ENCODE measurements around the gene SEC14L2. TPM values are rescaled to one million over a fixed set of nuclear protein-coding genes. Genes with fewer than 3 reads are reported as not detected.
"Not testable (repeated sequence)": the region's sequence is repeated elsewhere in the genome, so short reads cannot be mapped to it uniquely, and the experiment has no call there.

SEC14L2 gene
- total and polyA plus RNA-seq, 2 donors (not counting 3 experiments of a cell fraction or from before 2014, with no cell fraction given), result 22.5 to 28.8 TPM

GRCh38 chr22:30402028-30402765 is 5.4 kb downstream of the SEC14L2 start:
- peaks cover 12% of the 10 kb centered on the region for H3K4me1 ChIP-seq (ENCODE audit: control insufficient read depth, extremely low read depth, insufficient read depth, low read length)
- FAIRE-seq, result no peak
- peaks cover 43% of the 10 kb centered on the region for H3K79me2 ChIP-seq (ENCODE audit: control insufficient read depth, insufficient read depth, low read length)
- intact Hi-C loops (cut with micrococcal nuclease), result no loop called here
- no peak overlapping the region for H3K4me3 ChIP-seq (replicated peaks in 1 of 3; ENCODE audit: insufficient read depth in 1 of 3, low read depth in 1 of 3, low read length in 3 of 3)
- DNase-seq (ENCODE audit: low read depth, low spot score), result no peak
- H3K27ac ChIP-seq (ENCODE audit: insufficient read depth, low read depth, low read length), result no peak overlapping the region
- ChIA-PET POLR2A (interaction anchor here (0.7 kb wide), 1 partner anchor 29 kb away, joined by 3 read pairs; no protein-coding TSS in a partner anchor), CTCF (interaction anchor here (0.7 to 1.8 kb wide), 4 partner anchors 15 to 24 kb away, joined by 3 to 5 read pairs (median 4); partner anchors contain the start of gene RNF215)
- no peaks in the 10 kb centered on the region for H3K27me3 ChIP-seq (ENCODE audit: control insufficient read depth in 2 of 2, insufficient read depth in 2 of 2, low read length in 2 of 2)
- peaks cover 3 to 19% of the 10 kb centered on the region in 2 experiments for H3K36me3 ChIP-seq (ENCODE audit: control insufficient read depth in 2 of 2, extremely low read depth in 1 of 2, insufficient read depth in 2 of 2, low read length in 2 of 2)
- H3K9me3 ChIP-seq (replicated peaks; ENCODE audit: control insufficient read depth, insufficient read depth, low read length), result no peaks in the 10 kb centered on the region
- H3K9ac ChIP-seq (replicated peaks; ENCODE audit: extremely low read depth, insufficient read depth, low read length), result no peak overlapping the region
- H4K20me1 ChIP-seq (replicated peaks; ENCODE audit: control insufficient read depth, extremely low read depth, insufficient read depth, low read length), result no peaks in the 10 kb centered on the region
- TF ChIP-seq POLR2A (IDR thresholded peaks at IDR 0.05; ENCODE audit: low read depth, low read length) (no peak), CTCF (IDR thresholded peaks at IDR 0.05; ENCODE audit: extremely low read depth in 1 of 2, insufficient read depth in 1 of 2, low read depth in 1 of 2, low read length in 2 of 2) (no peak), FOS (IDR thresholded peaks at IDR 0.05; ENCODE audit: borderline replicate concordance, insufficient read depth, low read length) (no peak)
- no peaks in the 10 kb centered on the region for H3K9me1 ChIP-seq (replicated peaks; ENCODE audit: control insufficient read depth, extremely low read depth, insufficient read depth, low read length)
- BruUV-seq (replicated peaks), result no TSS peak
- H2AFZ ChIP-seq (ENCODE audit: low read depth, low read length), result no peak overlapping the region
- H3K4me2 ChIP-seq (ENCODE audit: insufficient read depth, low read length), result no peak overlapping the region
- dilution Hi-C loops (cut with MboI; ENCODE audit: extremely low pct_ligation_motif_present, low sequenced_read_pairs), result no loop called here

DNA sequence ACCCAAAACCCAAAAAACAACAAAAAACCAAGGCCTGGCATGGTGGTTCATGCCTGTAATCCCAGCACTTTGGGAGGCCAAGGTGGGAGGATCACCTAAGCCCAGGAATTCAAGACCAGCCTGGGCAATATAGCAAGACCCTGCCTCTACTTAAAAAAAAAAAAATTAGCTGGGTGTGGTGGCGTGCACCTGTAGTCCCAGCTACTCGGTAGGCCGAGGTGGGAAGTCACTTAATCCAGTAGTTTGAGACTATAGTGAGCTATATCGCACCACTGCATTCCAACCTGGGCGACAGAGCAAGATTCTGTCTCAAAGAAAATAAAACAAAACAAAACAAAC is 5.9 kb downstream of the SEC14L2 start:
- POLR2A ChIA-PET, result interaction anchor here (0.7 kb wide), 1 partner anchor 29 kb away, joined by 3 read pairs; no protein-coding TSS in a partner anchor
- FAIRE-seq; intact Hi-C loops (cut with micrococcal nuclease); H3K27ac ChIP-seq (ENCODE audit: insufficient read depth, low read depth, low read length); H3K27me3 ChIP-seq (ENCODE audit: control insufficient read depth in 2 of 2, insufficient read depth in 2 of 2, low read length in 2 of 2); H3K9me3 ChIP-seq (replicated peaks; ENCODE audit: control insufficient read depth, insufficient read depth, low read length); DNase-seq (ENCODE audit: low read depth, low spot score); dilution Hi-C loops (cut with MboI; ENCODE audit: extremely low pct_ligation_motif_present, low sequenced_read_pairs); H3K9me1 ChIP-seq (replicated peaks; ENCODE audit: control insufficient read depth, extremely low read depth, insufficient read depth, low read length); H3K4me3 ChIP-seq (replicated peaks in 1 of 3; ENCODE audit: insufficient read depth in 1 of 3, low read depth in 1 of 3, low read length in 3 of 3); H2AFZ ChIP-seq (ENCODE audit: low read depth, low read length); H3K9ac ChIP-seq (replicated peaks; ENCODE audit: extremely low read depth, insufficient read depth, low read length); H3K4me1 ChIP-seq (ENCODE audit: control insufficient read depth, extremely low read depth, insufficient read depth, low read length); H4K20me1 ChIP-seq (replicated peaks; ENCODE audit: control insufficient read depth, extremely low read depth, insufficient read depth, low read length); BruUV-seq (replicated peaks); H3K4me2 ChIP-seq (ENCODE audit: insufficient read depth, low read length): not testable (repeated sequence)
- Histone ChIP-seq H3K36me3 (ENCODE audit: control insufficient read depth in 2 of 2, extremely low read depth in 1 of 2, insufficient read depth in 2 of 2, low read length in 2 of 2) (peaks cover 3 to 22% of the 10 kb centered on the region in 2 experiments), H3K79me2 (ENCODE audit: control insufficient read depth, insufficient read depth, low read length) (peaks cover 38% of the 10 kb centered on the region)
- CTCF ChIA-PET, result interaction anchor here (0.7 to 1.8 kb wide), 3 partner anchors 15 to 24 kb away, joined by 3 to 5 read pairs (median 5); no protein-coding TSS in a partner anchor

All from endothelial cell of umbilical vein (primary cell).